ENCODE results near the gene LANCL3.

LANCL3 gene

GRCh38 chrX:37684426-37684825 lies 113.0 kb downstream of the LANCL3 start:
- DNase-seq (ENCODE audit: low read depth), result no peak

GRCh38 chrX:37684973-37685372 lies 113.5 kb downstream of the LANCL3 start:
- DNase-seq (ENCODE audit: low read depth), result no peak

GRCh38 chrX:37685381-37686359 lies 114.2 kb downstream of the LANCL3 start, which contains the start of gene XK:
Gene XK, plus strand, starts transcription at chrX:37685791. Its CDS starts 171 bp downstream, at chrX:37685962.
- no peak for DNase-seq (ENCODE audit: low read depth)

- DNase-seq (ENCODE audit: low read depth), result no peak
Measured at GRCh38 chrX:37686369-37686995, 115.0 kb downstream of the LANCL3 start.

- no peak for DNase-seq (ENCODE audit: low read depth)
Measured at GRCh38 chrX:37686996-37687395, 115.5 kb downstream of the LANCL3 start.

GRCh38 chrX:37690119-37690518 lies 118.7 kb downstream of the LANCL3 start:
- DNase-seq (ENCODE audit: low read depth), result no peak

- DNase-seq (ENCODE audit: low read depth), result no peak
Measured at GRCh38 chrX:37692918-37693317, 121.5 kb downstream of the LANCL3 start.

GRCh38 chrX:37697169-37697760 lies 125.8 kb downstream of the LANCL3 start:
- no peak for DNase-seq (ENCODE audit: low read depth)

GRCh38 chrX:37701588-37701987 lies 130.1 kb downstream of the LANCL3 start:
- no peak for DNase-seq (ENCODE audit: low read depth)

- no peak for DNase-seq (ENCODE audit: low read depth)
Measured at GRCh38 chrX:37711991-37712390, 140.5 kb downstream of the LANCL3 start.

GRCh38 chrX:37712458-37712857 lies 141.0 kb downstream of the LANCL3 start:
- DNase-seq (ENCODE audit: low read depth), result no peak

- DNase-seq (ENCODE audit: low read depth), result no peak
Measured at GRCh38 chrX:37714479-37714878, 143.0 kb downstream of the LANCL3 start.

GRCh38 chrX:37716602-37717001 lies 145.1 kb downstream of the LANCL3 start:
- DNase-seq (ENCODE audit: low read depth), result no peak

- no peak for DNase-seq (ENCODE audit: low read depth)
Measured at GRCh38 chrX:37717708-37718107, 146.2 kb downstream of the LANCL3 start.

GRCh38 chrX:37722595-37722994 lies 151.1 kb downstream of the LANCL3 start:
- DNase-seq (ENCODE audit: low read depth), result no peak

- DNase-seq (ENCODE audit: low read depth), result no peak
Measured at GRCh38 chrX:37726346-37726745, 154.9 kb downstream of the LANCL3 start.
